Loucy (cell line): ENCODE data around the gene SHB.

Experiments used
- CTCF ChIP-seq: fragments of 200-600 bp; sonication (generic); conservative IDR thresholded peaks from 2 replicates; pipeline ENCODE4 v1.5.1; 2014; ENCODE audit warnings: mild to moderate bottlenecking, antibody characterized with exemption, low read length
- EZH2phosphoT487 ChIP-seq: fragments of 200-600 bp; IDR thresholded peaks from 2 replicates; pipeline ENCODE4 v1.6.1; 2018; ENCODE audit warnings: antibody characterized with exemption, mild to moderate bottlenecking, moderate library complexity, borderline replicate concordance

- TF ChIP-seq CTCF (no peak), EZH2phosphoT487 (no peak)
Measured at GRCh38 chr9:37921168-37921510, 147.9 kb downstream of the SHB start.
